Measurements from ENCODE around the gene A2M. TPM values are rescaled to one million over a fixed set of nuclear protein-coding genes. Genes with fewer than 3 reads are reported as not detected.
A peak's percentile ranks its signal among the peaks of the same experiment; 100 is the strongest.

Gene A2M
- total and polyA plus RNA-seq, 2 of the 13 experiments (the other 11 are each of a cell fraction or from before 2014, with no cell fraction given), result 2,807 to 6,551 TPM

DNA sequence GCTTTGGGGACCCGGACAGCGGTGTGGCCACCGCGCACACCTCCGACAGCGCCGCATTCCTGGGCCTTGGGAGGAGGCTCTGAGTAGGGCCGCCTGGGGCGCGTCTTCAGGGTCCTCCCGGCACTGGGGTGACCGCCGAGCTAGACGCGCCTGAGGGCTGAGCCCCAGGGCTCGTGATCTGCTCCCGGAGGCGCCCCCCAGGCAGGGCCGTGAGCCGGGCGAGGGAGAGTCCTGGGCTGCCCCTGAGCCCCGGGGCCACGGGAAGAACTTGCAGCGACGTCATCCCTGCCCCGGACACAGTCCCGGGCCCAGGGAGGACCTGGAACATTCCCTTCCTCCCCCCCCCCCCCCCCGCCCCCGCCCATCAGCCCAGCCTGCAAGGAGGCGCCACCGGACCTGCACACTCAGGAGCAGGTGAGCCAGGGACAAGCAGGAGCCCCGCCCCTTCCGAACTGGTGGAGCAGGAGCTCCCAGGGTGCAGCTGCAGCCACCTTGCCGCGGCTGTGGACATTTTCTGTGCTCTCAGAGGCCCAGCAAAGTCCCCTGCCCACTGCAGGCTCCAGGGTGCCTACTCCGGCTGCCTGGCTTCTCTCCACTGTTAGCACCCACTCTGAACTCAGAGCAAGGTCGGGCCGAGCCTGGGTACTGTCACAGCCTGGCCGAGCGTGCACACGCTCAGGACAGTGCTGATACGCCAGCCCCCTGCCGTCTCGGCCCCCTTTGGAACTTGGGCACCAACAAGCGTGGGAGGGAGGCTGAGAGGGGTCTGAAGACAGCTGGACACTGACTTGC lies 50.7 kb downstream of the A2M start (continued):
- TF ChIP-seq ZNF513 (CRISPR knock-in tag; conservative IDR thresholded peaks at IDR 0.05), result no peak
- no peak; the same call in 1 of the 2 replicates for TF ChIP-seq ZNF343 (CRISPR knock-in tag; IDR thresholded peaks at IDR 0.05)
- TF ChIP-seq HNRNPH1 (optimal IDR thresholded peaks at IDR 0.05; ENCODE audit: low read depth, low read length), result peak; percentile 27
- TF ChIP-seq GATAD1 (CRISPR knock-in tag; IDR thresholded peaks at IDR 0.05), result peak; percentile 9; the same call in 1 of the 2 replicates
- no peak for TF ChIP-seq ERF (CRISPR knock-in tag; IDR thresholded peaks at IDR 0.05)
- TF ChIP-seq ZSCAN29 (CRISPR knock-in tag; conservative IDR thresholded peaks at IDR 0.05), result no peak
- no peak for TF ChIP-seq AHR (CRISPR knock-in tag; IDR thresholded peaks at IDR 0.05)
- no peak for TF ChIP-seq ZFP1 (CRISPR knock-in tag; IDR thresholded peaks at IDR 0.05)
- TF ChIP-seq ZNF660 (CRISPR knock-in tag; IDR thresholded peaks at IDR 0.05; ENCODE audit: borderline replicate concordance, low read depth), result no peak
- no peak for TF ChIP-seq SIX1 (CRISPR knock-in tag; IDR thresholded peaks at IDR 0.05; ENCODE audit: borderline replicate concordance)
- TF ChIP-seq, protein P1, sequence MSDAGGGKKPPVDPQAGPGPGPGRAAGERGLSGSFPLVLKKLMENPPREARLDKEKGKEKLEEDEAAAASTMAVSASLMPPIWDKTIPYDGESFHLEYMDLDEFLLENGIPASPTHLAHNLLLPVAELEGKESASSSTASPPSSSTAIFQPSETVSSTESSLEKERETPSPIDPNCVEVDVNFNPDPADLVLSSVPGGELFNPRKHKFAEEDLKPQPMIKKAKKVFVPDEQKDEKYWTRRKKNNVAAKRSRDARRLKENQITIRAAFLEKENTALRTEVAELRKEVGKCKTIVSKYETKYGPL (CRISPR knock-in tag; IDR thresholded peaks at IDR 0.05), result no peak
- TF ChIP-seq NR1H2 (CRISPR knock-in tag; IDR thresholded peaks at IDR 0.05; ENCODE audit: borderline replicate concordance, low read depth), result no peak
- TF ChIP-seq SSRP1 (CRISPR knock-in tag; IDR thresholded peaks at IDR 0.05), result no peak
- no peak for TF ChIP-seq ZNF576 (CRISPR knock-in tag; IDR thresholded peaks at IDR 0.05)

All from HepG2 (cell line).